ENCODE data around the gene FCHO2.

DNA sequence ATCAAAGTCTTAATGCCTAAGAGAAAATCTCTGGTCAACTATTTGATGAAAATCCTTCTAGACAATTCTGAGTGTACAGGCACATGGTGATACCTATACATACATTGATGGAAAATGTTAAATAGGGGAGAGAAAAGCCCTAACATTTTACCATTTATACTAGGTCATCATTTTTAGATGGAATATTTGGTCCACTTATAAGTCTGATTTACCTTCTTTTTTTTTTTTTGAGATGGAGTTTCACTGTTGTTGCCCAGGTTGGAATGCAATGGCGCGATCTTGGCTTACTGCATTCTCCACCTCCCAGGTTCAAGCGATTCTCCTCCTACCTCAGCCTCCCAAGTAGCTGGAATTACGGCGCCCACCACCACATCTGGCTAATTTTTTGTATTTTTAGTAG is 81.7 kb downstream of the FCHO2 start:
- TF ChIP-seq YY1 (IDR thresholded peaks at IDR 0.05; ENCODE audit: insufficient read depth, insufficient read length) (no peak), SUZ12 (IDR thresholded peaks at IDR 0.05; ENCODE audit: extremely low read depth, insufficient read depth, insufficient read length) (no peak)

Data from NT2/D1 (cell line).